GM18870 (cell line): ENCODE data around the gene SDF4.
"Not testable (repeated sequence)": the region's sequence is repeated elsewhere in the genome, so short reads cannot be mapped to it uniquely, and the experiment has no call there.

Experiments used
- ATAC-seq: cut with Tn5 transposase; IDR thresholded peaks from one replicate; pipeline ENCODE4 v1.9.1; 2021; ENCODE audit warnings: moderate library complexity; ENCODE audit not compliant: unreplicated experiment

SDF4 gene

GRCh38 chr1:1199961-1200875, 31.6 kb downstream of the SDF4 start:
- ATAC-seq: no peak

- no peak for ATAC-seq
Observed at GRCh38 chr1:1199141-1199960, 32.5 kb downstream of the SDF4 start.

- ATAC-seq: no peak
Observed at GRCh38 chr1:1198423-1199140, 33.2 kb downstream of the SDF4 start.

- no peak for ATAC-seq
Observed at GRCh38 chr1:1197551-1198422, 34.0 kb downstream of the SDF4 start.

- no peak for ATAC-seq
Observed at GRCh38 chr1:1197188-1197500, 34.7 kb downstream of the SDF4 start.

- ATAC-seq: no peak
Observed at GRCh38 chr1:1196431-1197187, 35.2 kb downstream of the SDF4 start.

- ATAC-seq: not testable (repeated sequence)
Observed at GRCh38 chr1:1195726-1196125, 36.1 kb downstream of the SDF4 start.

GRCh38 chr1:1194723-1195122, 37.1 kb downstream of the SDF4 start:
- no peak for ATAC-seq

- no peak for ATAC-seq
Observed at GRCh38 chr1:1191734-1192133, 40.1 kb downstream of the SDF4 start.

GRCh38 chr1:1189111-1189510, 42.7 kb downstream of the SDF4 start:
- no peak for ATAC-seq

GRCh38 chr1:1187938-1188337, 43.9 kb downstream of the SDF4 start:
- ATAC-seq: no peak

- no peak for ATAC-seq
Observed at GRCh38 chr1:1185101-1185765, 46.6 kb downstream of the SDF4 start.

GRCh38 chr1:1183833-1184775, 47.7 kb downstream of the SDF4 start:
- ATAC-seq: no peak

GRCh38 chr1:1183221-1183747, 48.5 kb downstream of the SDF4 start:
- ATAC-seq: no peak

- ATAC-seq: no peak
Observed at GRCh38 chr1:1182491-1183220, 49.1 kb downstream of the SDF4 start.

GRCh38 chr1:1181938-1182410, 49.8 kb downstream of the SDF4 start:
- no peak for ATAC-seq
